Karpas-422 (cell line): Measurements from ENCODE around the gene PPP1CB. TPM values are rescaled to one million over a fixed set of nuclear protein-coding genes. Genes with fewer than 3 reads are reported as not detected.
"Not testable (repeated sequence)": the region's sequence is repeated elsewhere in the genome, so short reads cannot be mapped to it uniquely, and the experiment has no call there.

Experiments used
- DNase-seq: peaks from one replicate; pipeline ENCODE4 v3.0.0-alpha.2; 2015
- H2AFZ ChIP-seq: fragments of 200-600 bp; sonication (generic); 2 replicates; pipeline ENCODE4 v1.6.1; 2014; ENCODE audit warnings: antibody characterized with exemption, low read length, mixed read lengths
- H3K27ac ChIP-seq: fragments of 200-600 bp; sonication (generic); 2 replicates; pipeline ENCODE4 v1.5.1; 2014; ENCODE audit warnings: mild to moderate bottlenecking, low read length, moderate library complexity
- H3K27me3 ChIP-seq: fragments of 200-600 bp; sonication (generic); 2 replicates; pipeline ENCODE4 v1.6.1; 2014; ENCODE audit warnings: low read length, mixed read lengths
- H3K36me3 ChIP-seq: fragments of 200-600 bp; sonication (generic); 2 replicates; pipeline ENCODE4 v1.6.1; 2014; ENCODE audit warnings: low read length, mixed read lengths; ENCODE audit not compliant: insufficient read depth
- H3K4me1 ChIP-seq: fragments of 200-600 bp; sonication (generic); 2 replicates; pipeline ENCODE4 v1.6.1; 2014; ENCODE audit warnings: mild to moderate bottlenecking, low read length, mixed read lengths
- H3K4me2 ChIP-seq: fragments of 200-600 bp; sonication (generic); 2 replicates; pipeline ENCODE4 v1.6.1; 2014; ENCODE audit warnings: low read length, low read depth, mild to moderate bottlenecking; ENCODE audit not compliant: poor library complexity, severe bottlenecking
- H3K4me3 ChIP-seq: fragments of 200-600 bp; sonication (generic); 2 replicates; pipeline ENCODE4 v1.5.1; 2014; ENCODE audit warnings: mild to moderate bottlenecking, antibody characterized with exemption, low read length, mixed read lengths
- H3K79me2 ChIP-seq: fragments of 200-600 bp; sonication (generic); 2 replicates; pipeline ENCODE4 v1.6.1; 2014; ENCODE audit warnings: mild to moderate bottlenecking, low read length, mixed read lengths
- H3K9ac ChIP-seq: fragments of 200-600 bp; sonication (generic); 2 replicates; pipeline ENCODE4 v1.6.0; 2014; ENCODE audit warnings: low read length
- H3K9me2 ChIP-seq: fragments of 200-600 bp; sonication (generic), shearing (Covaris generic); replicated peaks from 2 replicates; pipeline ENCODE4 v1.6.0; 2014; ENCODE audit warnings: mild to moderate bottlenecking, low read length, moderate library complexity; ENCODE audit not compliant: insufficient read depth
- H3K9me3 ChIP-seq: fragments of 300-700, 200-600 bp; sonication (generic); 2 replicates; pipeline ENCODE4 v1.6.1; 2014; ENCODE audit warnings: low read length, mixed read lengths
- H4K20me1 ChIP-seq: fragments of 200-600 bp; sonication (generic); 2 replicates; pipeline ENCODE4 v1.6.1; 2014; ENCODE audit warnings: mild to moderate bottlenecking, antibody characterized with exemption, low read length, low read depth; ENCODE audit not compliant: insufficient read depth
- total RNA-seq: library from RNA; depleted of rRNA; stranded (reverse); fragments of >200 nt; shearing (Covaris generic); gene quantifications from 2 replicates; pipeline ENCODE4 v1.2.3, GENCODE V29; 2014; ENCODE audit warnings: low replicate concordance

PPP1CB gene
- total RNA-seq, 1 experiment from 2014 or later, result 134 TPM

DNA sequence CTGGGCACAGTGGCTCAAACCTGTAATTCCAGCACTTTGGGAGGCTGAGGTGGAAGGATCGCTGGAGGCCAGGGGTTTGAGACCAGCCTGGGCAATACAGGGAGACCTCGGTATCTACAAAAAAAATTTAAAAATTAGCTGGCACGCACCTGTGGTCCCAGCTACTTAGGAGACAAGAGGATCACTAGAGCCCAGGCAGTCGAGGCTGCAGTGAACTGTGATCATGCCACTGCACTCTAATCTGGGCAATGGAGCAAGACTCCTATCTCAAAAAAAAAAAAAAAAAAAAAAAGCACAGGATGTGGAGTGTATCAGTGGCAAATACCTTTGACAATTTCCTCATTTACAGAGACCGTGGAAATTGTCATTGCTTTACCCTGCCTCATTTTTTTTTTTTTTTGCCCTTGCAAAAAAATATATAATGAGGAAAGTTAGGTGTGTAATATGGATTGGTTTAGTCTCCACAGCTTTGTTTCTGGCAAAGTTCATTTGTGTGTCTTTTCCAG is 20.9 kb upstream of the PPP1CB start:
- no peaks in the 10 kb centered on the region for H3K9me2 ChIP-seq

DNA sequence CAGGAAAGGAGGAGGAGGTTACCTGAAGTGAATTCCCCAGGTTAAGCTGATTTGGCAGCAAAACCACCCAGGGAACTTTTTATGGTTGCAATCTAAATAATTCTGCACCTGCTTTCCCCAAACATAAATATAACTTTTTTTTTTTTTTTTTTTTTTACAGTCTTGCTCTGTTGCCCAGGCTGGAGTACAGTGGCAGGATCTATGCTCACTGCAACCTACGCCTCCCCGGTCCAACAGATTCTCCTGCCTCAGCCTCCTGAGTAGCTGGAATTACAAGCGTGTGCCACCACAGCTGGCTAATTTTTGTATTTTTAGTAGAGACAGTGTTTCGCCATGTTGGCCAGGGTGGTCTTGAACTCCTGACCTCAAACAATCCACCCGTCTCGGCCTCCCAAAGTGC is 16.1 kb upstream of the PPP1CB start:
- no peak overlapping the region for H3K9ac ChIP-seq

More for the DNA sequence above, 20.9 kb upstream of the PPP1CB start:
- Histone ChIP-seq H3K36me3 (no peaks in the 10 kb centered on the region), H3K9me3 (no peaks in the 10 kb centered on the region), H4K20me1 (no peaks in the 10 kb centered on the region), H3K79me2 (no peaks in the 10 kb centered on the region), H3K4me3 (no peak overlapping the region), H2AFZ (no peak overlapping the region), H3K4me1 (no peaks in the 10 kb centered on the region), H3K27me3 (no peaks in the 10 kb centered on the region), H3K4me2 (no peak overlapping the region), H3K9ac (no peak overlapping the region), H3K27ac (no peak overlapping the region)
- no peak for DNase-seq

DNA sequence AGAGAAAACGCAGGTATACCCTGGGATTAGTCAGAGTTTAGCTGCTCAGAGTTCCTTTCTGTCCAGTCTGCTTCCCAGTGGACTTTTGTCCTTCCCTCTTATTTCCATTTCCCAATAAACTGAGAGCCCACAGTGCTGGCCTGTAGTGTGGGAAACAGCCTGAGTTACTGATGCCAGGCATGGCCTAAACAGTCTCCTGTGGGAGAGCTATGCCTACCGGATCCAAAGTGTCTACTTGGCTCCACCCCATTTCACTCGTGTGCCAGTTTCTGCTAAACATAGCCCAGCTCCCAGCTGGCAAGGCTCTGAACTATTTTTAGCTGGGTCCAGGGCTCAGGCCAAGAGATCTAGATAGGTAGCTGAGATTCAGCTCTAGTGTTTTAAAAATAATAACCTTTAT is 15.6 kb upstream of the PPP1CB start:
- Histone ChIP-seq H2AFZ (no peak overlapping the region), H4K20me1 (no peaks in the 10 kb centered on the region), H3K4me3 (no peak overlapping the region), H3K9me3 (peaks cover 10% of the 10 kb centered on the region), H3K36me3 (no peaks in the 10 kb centered on the region), H3K9ac (no peak overlapping the region), H3K4me1 (no peaks in the 10 kb centered on the region), H3K27me3 (no peaks in the 10 kb centered on the region), H3K4me2 (no peak overlapping the region), H3K79me2 (no peaks in the 10 kb centered on the region), H3K27ac (no peak overlapping the region), H3K9me2 (no peaks in the 10 kb centered on the region)
- DNase-seq, result no peak

More for the DNA sequence above, 16.1 kb upstream of the PPP1CB start:
- Histone ChIP-seq H3K9me2 (no peaks in the 10 kb centered on the region), H3K4me2 (no peak overlapping the region), H3K36me3 (no peaks in the 10 kb centered on the region), H3K27me3 (no peaks in the 10 kb centered on the region), H3K79me2 (no peaks in the 10 kb centered on the region), H3K4me3 (no peak overlapping the region), H4K20me1 (no peaks in the 10 kb centered on the region), H3K27ac (no peak overlapping the region), H3K9me3 (peaks cover 10% of the 10 kb centered on the region), H2AFZ (no peak overlapping the region), H3K4me1 (no peaks in the 10 kb centered on the region)
- DNase-seq, result no peak

DNA sequence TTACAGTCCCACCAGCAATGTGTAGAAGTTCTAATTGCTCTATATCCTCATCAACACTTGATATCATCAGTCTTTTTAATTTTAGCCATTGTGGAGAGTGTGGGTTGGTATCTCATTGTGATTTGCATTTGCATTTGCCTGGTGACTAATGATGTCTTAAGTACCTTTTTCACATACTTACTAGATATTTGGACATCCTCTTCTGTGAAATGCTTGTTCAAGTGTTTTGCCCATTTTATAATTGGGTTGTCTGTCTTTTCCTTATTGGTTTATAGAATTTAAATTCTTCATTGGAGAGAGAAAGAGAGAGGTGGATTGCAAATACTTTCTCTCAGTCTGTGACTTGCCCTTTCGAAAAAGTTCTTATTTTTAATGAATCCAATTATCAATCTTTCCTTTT is 14.0 kb upstream of the PPP1CB start:
- Histone ChIP-seq H3K27me3 (no peaks in the 10 kb centered on the region), H3K9ac (no peak overlapping the region), H3K9me2 (no peaks in the 10 kb centered on the region)

DNA sequence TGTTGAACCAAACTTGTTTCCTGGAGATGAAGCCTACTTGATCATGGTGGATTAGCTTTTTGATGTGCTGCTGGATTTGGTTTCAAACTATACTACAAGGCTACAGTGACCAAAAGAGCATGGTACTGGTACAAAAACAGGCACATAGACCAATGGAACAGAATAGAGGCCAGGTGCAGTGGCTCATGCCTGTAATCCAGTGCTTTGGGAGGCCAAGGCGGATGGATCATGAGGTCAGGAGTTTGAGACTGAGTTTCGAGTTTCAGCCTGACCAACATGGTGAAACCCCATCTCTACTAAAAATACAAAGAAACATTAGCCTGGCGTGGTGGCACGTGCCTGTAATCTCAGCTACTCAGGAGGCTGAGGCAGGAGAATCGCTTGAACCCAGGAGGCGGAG is 9.0 kb upstream of the PPP1CB start:
- not testable (repeated sequence) for H3K9me2 ChIP-seq, H3K36me3 ChIP-seq, H3K27ac ChIP-seq, H3K79me2 ChIP-seq, H2AFZ ChIP-seq, H3K4me2 ChIP-seq, DNase-seq, H3K9me3 ChIP-seq, H4K20me1 ChIP-seq, H3K27me3 ChIP-seq, H3K4me1 ChIP-seq, H3K4me3 ChIP-seq, H3K9ac ChIP-seq

More for the DNA sequence above, 14.0 kb upstream of the PPP1CB start:
- no peak overlapping the region for H3K4me3 ChIP-seq
- H3K27ac ChIP-seq, result no peak overlapping the region
- H2AFZ ChIP-seq, result no peak overlapping the region
- H3K9me3 ChIP-seq, result peaks cover 10% of the 10 kb centered on the region
- no peaks in the 10 kb centered on the region for H4K20me1 ChIP-seq
- no peaks in the 10 kb centered on the region for H3K36me3 ChIP-seq
- H3K4me2 ChIP-seq, result no peak overlapping the region
- H3K4me1 ChIP-seq, result no peaks in the 10 kb centered on the region
- no peaks in the 10 kb centered on the region for H3K79me2 ChIP-seq
- DNase-seq, result no peak

DNA sequence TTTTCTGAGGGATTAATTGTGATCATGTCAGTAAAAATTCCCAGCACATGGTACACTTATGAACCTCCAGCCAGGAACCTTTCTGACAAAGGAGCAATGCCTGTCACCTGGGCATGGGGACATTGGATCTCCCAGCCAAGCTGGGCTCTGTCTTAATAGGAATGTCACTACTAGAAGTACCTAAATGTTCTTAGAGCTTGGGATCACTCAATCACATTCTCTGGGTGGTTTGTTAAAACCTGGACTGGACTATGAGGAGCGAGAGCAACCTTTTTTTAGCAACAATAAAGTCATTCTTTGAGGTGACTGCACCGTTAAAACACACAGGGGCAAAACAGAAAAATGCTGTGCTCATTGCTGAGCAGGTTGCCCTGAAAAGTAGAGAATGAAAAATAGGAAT is 6.4 kb upstream of the PPP1CB start:
- Histone ChIP-seq H2AFZ (no peak overlapping the region), H3K79me2 (no peaks in the 10 kb centered on the region), H3K36me3 (no peaks in the 10 kb centered on the region), H3K9ac (no peak overlapping the region), H3K27me3 (no peaks in the 10 kb centered on the region), H3K4me1 (peaks cover 18% of the 10 kb centered on the region), H3K9me2 (no peaks in the 10 kb centered on the region), H3K9me3 (no peaks in the 10 kb centered on the region), H3K27ac (no peak overlapping the region), H3K4me2 (no peak overlapping the region), H4K20me1 (no peaks in the 10 kb centered on the region), H3K4me3 (no peak overlapping the region)
- no peak for DNase-seq

GRCh38 chr2:28745876-28746275 is 5.8 kb upstream of the PPP1CB start:
- no peak overlapping the region for H2AFZ ChIP-seq
- H3K9me2 ChIP-seq, result no peaks in the 10 kb centered on the region

DNA sequence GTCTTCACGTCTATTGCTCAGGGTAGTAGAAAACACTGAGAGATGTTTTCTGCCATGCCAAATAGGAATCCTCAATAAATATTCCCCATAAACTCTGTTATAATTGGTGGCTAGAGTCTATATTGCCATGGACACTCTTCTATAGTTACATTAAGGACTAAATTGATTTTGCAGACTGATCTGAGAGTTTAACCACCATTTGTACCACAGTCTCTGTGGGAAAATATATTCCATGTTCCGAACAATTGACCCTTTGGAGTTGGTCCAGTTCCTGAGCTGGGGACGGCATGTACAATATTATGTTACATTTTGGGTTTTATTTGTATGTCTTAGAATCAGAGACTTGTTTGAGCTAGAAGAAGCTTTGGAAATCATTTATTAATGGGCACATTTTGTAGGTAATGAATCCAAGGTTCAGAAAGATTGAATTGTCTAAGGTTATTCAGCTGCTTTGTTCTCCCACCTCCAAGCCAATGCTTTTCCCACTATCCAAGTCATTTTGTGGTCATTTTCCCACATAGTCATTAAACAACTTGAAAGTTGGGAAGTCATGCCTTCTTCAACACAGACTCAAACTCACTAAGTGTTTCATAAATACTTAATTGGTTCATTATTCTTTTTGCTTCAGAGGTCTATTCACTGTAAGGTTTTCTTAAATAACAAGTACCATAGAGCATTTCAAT is 5.1 kb upstream of the PPP1CB start:
- H3K27ac ChIP-seq, result no peak overlapping the region
- H3K4me1 ChIP-seq, result peaks cover 26% of the 10 kb centered on the region
- no peaks in the 10 kb centered on the region for H3K36me3 ChIP-seq
- H3K27me3 ChIP-seq, result no peaks in the 10 kb centered on the region
- no peak for DNase-seq
- H3K4me3 ChIP-seq, result no peak overlapping the region
- no peaks in the 10 kb centered on the region for H4K20me1 ChIP-seq
- H3K9ac ChIP-seq, result no peak overlapping the region
- no peak overlapping the region for H2AFZ ChIP-seq
- peaks cover 8% of the 10 kb centered on the region; the same call in 1 of the 2 replicates for H3K79me2 ChIP-seq
- H3K4me2 ChIP-seq, result no peak overlapping the region
- no peaks in the 10 kb centered on the region for H3K9me2 ChIP-seq
- H3K9me3 ChIP-seq, result no peaks in the 10 kb centered on the region

More at GRCh38 chr2:28745876-28746275, 5.8 kb upstream of the PPP1CB start:
- Histone ChIP-seq H3K36me3 (no peaks in the 10 kb centered on the region), H3K4me2 (no peak overlapping the region), H3K79me2 (peaks cover 4% of the 10 kb centered on the region; the same call in 1 of the 2 replicates), H3K9ac (no peak overlapping the region), H3K27ac (no peak overlapping the region), H3K4me3 (no peak overlapping the region), H3K4me1 (peaks cover 24% of the 10 kb centered on the region), H3K27me3 (no peaks in the 10 kb centered on the region), H4K20me1 (no peaks in the 10 kb centered on the region), H3K9me3 (no peaks in the 10 kb centered on the region)
- no peak for DNase-seq
